HCT116 (cell line): ENCODE results near the gene CDH4. TPM values are rescaled to one million over a fixed set of nuclear protein-coding genes. Genes with fewer than 3 reads are reported as not detected.

ENCODE experiments used
- ATAC-seq: fragments of 200-7000 bp; cut with Tn5 transposase; 2 replicates; pipeline ENCODE4 v1.9.1; 2020; ENCODE audit warnings: mild to moderate bottlenecking, moderate library complexity
- BruUV-seq: library from RNA; stranded (reverse); fragments of 400-500 nt; replicated peaks from 2 replicates; lab custom pipeline; 2021; lab: Mats Ljungman, UMichigan
- CTCF ChIA-PET: fragments of 300-600 bp; sonication (Branson Sonifier 250); formaldehyde crosslinking; loops from one replicate; lab custom pipeline; 2021; ENCODE audit warnings: antibody characterized with exemption; lab: Charles Lee
- POLR2A ChIA-PET: fragments of 300-600, 350-600 bp; sonication (Branson Sonifier 250); formaldehyde crosslinking; loops from one replicate; lab custom pipeline; 2021; ENCODE audit warnings: antibody characterized with exemption; lab: Charles Lee
- RAD21 ChIA-PET, 2 experiments: fragments of 300-600 bp; sonication (Branson Sonifier 250); formaldehyde crosslinking; loops; one replicate each; lab custom pipeline; 2023; ENCODE audit warnings: low total read pairs in 2 of 2; ENCODE audit not compliant: uncharacterized antibody in 2 of 2, unreplicated experiment in 2 of 2, low non-redundant PET in 1 of 2; lab: Charles Lee
- DNase-seq: peaks from one replicate; pipeline ENCODE4 v3.0.0-alpha.2; 2010; ENCODE audit warnings: low read depth, low spot score
- H2AFZ ChIP-seq: fragments of 200-600 bp; shearing (Covaris generic), sonication (generic); 2 replicates; pipeline ENCODE4 v1.6.1; 2017; ENCODE audit warnings: low read depth, mixed run types, mixed read lengths, antibody characterized with exemption, low read length; ENCODE audit not compliant: poor library complexity, severe bottlenecking
- H3K27ac ChIP-seq: 2 replicates; pipeline ENCODE4 v1.5.1; 2012; ENCODE audit warnings: low read depth, low read length
- H3K27me3 ChIP-seq: fragments of 200-600 bp; sonication (generic); 2 replicates; pipeline ENCODE4 v1.6.1; 2016; ENCODE audit warnings: mixed run types, low read length, mixed read lengths; ENCODE audit not compliant: insufficient read depth
- H3K36me3 ChIP-seq, 2 experiments: fragments of 200-500 bp in 1 of 2; fragments of 200-600 bp in 1 of 2; sonication (Bioruptor generic) in 1 of 2; sonication (generic) in 1 of 2; 2 replicates each; pipeline versions ENCODE4 v1.5.1 to v1.6.1; 2014 to 2016; ENCODE audit warnings: low read length in 2 of 2, inconsistent platforms in 1 of 2, mixed read lengths in 1 of 2, mixed run types in 1 of 2; ENCODE audit not compliant: insufficient read depth in 2 of 2, control insufficient read depth in 1 of 2
- H3K4me1 ChIP-seq, 2 experiments: fragments of 200-600 bp in 1 of 2; sonication (generic) in 1 of 2; 2 replicates each; pipeline versions ENCODE4 v1.5.1 to v1.6.1; 2012 to 2017; ENCODE audit warnings: low read length in 2 of 2, inconsistent platforms in 1 of 2, mild to moderate bottlenecking in 1 of 2, mixed read lengths in 1 of 2, mixed run types in 1 of 2, moderate library complexity in 1 of 2; ENCODE audit not compliant: insufficient read depth in 2 of 2, control insufficient read depth in 1 of 2
- H3K4me2 ChIP-seq: fragments of 200-600 bp; sonication (generic); 2 replicates; pipeline ENCODE4 v1.6.1; 2017; ENCODE audit warnings: mixed run types, low read length, mixed read lengths
- H3K4me3 ChIP-seq, 2 experiments: fragments of 200-600 bp in 1 of 2; sonication (generic) in 1 of 2; replicated peaks in 1 of 2; 2 replicates each; pipeline ENCODE4 v1.5.1; 2011 to 2016; ENCODE audit warnings: low read length in 2 of 2, control low read depth in 1 of 2, low read depth in 1 of 2, mild to moderate bottlenecking in 1 of 2, mixed read lengths in 1 of 2, mixed run types in 1 of 2
- H3K79me2 ChIP-seq: fragments of 200-600 bp; sonication (generic); 2 replicates; pipeline ENCODE4 v1.6.1; 2017; ENCODE audit warnings: mild to moderate bottlenecking, mixed run types, low read length, moderate library complexity, mixed read lengths; ENCODE audit not compliant: insufficient read depth
- H3K9ac ChIP-seq: fragments of 200-600 bp; sonication (generic); 2 replicates; pipeline ENCODE4 v1.6.1; 2016; ENCODE audit warnings: low read length, mixed read lengths
- H3K9me2 ChIP-seq: fragments of 200-600 bp; sonication (generic), shearing (Covaris generic); 2 replicates; pipeline ENCODE4 v1.6.1; 2017; ENCODE audit warnings: mixed run types, mild to moderate bottlenecking, moderate library complexity; ENCODE audit not compliant: insufficient read depth
- H3K9me3 ChIP-seq, 2 experiments: fragments of 200-500 bp in 1 of 2; fragments of 200-600 bp in 1 of 2; sonication (Bioruptor generic) in 1 of 2; sonication (generic) in 1 of 2; 2 replicates each; pipeline ENCODE4 v1.6.1; 2014 to 2017; ENCODE audit warnings: low read length in 2 of 2, mixed read lengths in 2 of 2, inconsistent platforms in 1 of 2, low read depth in 1 of 2, mild to moderate bottlenecking in 1 of 2, mixed run types in 1 of 2, moderate library complexity in 1 of 2; ENCODE audit not compliant: control insufficient read depth in 1 of 2, insufficient read depth in 1 of 2
- H4K20me1 ChIP-seq: fragments of 200-600 bp; sonication (generic), shearing (Covaris generic); 2 replicates; pipeline ENCODE4 v1.6.1; 2017; ENCODE audit warnings: mixed run types, mild to moderate bottlenecking, moderate library complexity; ENCODE audit not compliant: insufficient read depth
- CBX3 ChIP-seq: IDR thresholded peaks from 2 replicates; pipeline ENCODE4 v1.6.1; 2012; ENCODE audit warnings: low read depth
- CEBPB ChIP-seq: IDR thresholded peaks from 2 replicates; pipeline ENCODE4 v1.6.1; 2012; ENCODE audit warnings: low read depth
- EZH2phosphoT487 ChIP-seq: fragments of 200-600 bp; IDR thresholded peaks from 2 replicates; pipeline ENCODE4 v1.6.1; 2018; ENCODE audit warnings: antibody characterized with exemption, borderline replicate concordance
- FOSL1 ChIP-seq: IDR thresholded peaks from 2 replicates; pipeline ENCODE4 v1.6.1; 2012; ENCODE audit warnings: low read depth
- POLR2A ChIP-seq: IDR thresholded peaks from 2 replicates; pipeline ENCODE4 v1.7.0; 2011; ENCODE audit warnings: borderline replicate concordance; ENCODE audit not compliant: insufficient read depth, insufficient read length; ENCODE audit errors: extremely low read depth
- POLR2AphosphoS5 ChIP-seq: IDR thresholded peaks from 2 replicates; pipeline ENCODE4 v1.6.1; 2011; ENCODE audit warnings: mild to moderate bottlenecking, low read depth, low read length, moderate library complexity
- RAD21 ChIP-seq: IDR thresholded peaks from 2 replicates; pipeline ENCODE4 v1.6.1; 2012; ENCODE audit warnings: low read depth, mild to moderate bottlenecking
- SIN3A ChIP-seq: IDR thresholded peaks from 2 replicates; pipeline ENCODE4 v1.6.1; 2012; ENCODE audit warnings: low read depth
- SP1 ChIP-seq: IDR thresholded peaks from 2 replicates; pipeline ENCODE4 v1.6.1; 2012; ENCODE audit warnings: low read depth
- SRF ChIP-seq: IDR thresholded peaks from 2 replicates; pipeline ENCODE4 v1.6.1; 2012; ENCODE audit warnings: low read depth
- TCF7L2 ChIP-seq: IDR thresholded peaks from 2 replicates; pipeline ENCODE4 v1.7.0; 2011; ENCODE audit warnings: borderline replicate concordance, inconsistent platforms; ENCODE audit not compliant: insufficient read depth, insufficient read length; ENCODE audit errors: extremely low read depth
- YY1 ChIP-seq: IDR thresholded peaks from 2 replicates; pipeline ENCODE4 v1.6.1; 2011; ENCODE audit warnings: low read length, low read depth, moderate library complexity, mild to moderate bottlenecking; ENCODE audit not compliant: insufficient replicate concordance; ENCODE audit errors: extremely low read depth
- ZFX ChIP-seq: fragments of 450-650 bp; IDR thresholded peaks from 2 replicates; pipeline ENCODE4 v1.6.1; 2017
- ZNF274 ChIP-seq: fragments of 200-500 bp; sonication (Bioruptor generic); IDR thresholded peaks from 2 replicates; pipeline ENCODE4 v1.6.1; 2014; ENCODE audit warnings: mild to moderate bottlenecking, low read depth, low read length, inconsistent platforms
- intact Hi-C: fragments of 100-400 bp; cut with micrococcal nuclease; formaldehyde crosslinking; loops from 2 replicates; pipeline ENCODE4 v1.10.0; 2022
- total RNA-seq: library from RNA; stranded (reverse); gene quantifications from one replicate; pipeline ENCODE4 v1.2.1, GENCODE V29; 2021; ENCODE audit not compliant: unreplicated experiment
- TF ChIP-seq, protein P1 (sequence below): IDR thresholded peaks from 2 replicates; pipeline ENCODE4 v1.6.1; 2012
- TF ChIP-seq, protein P2 (sequence below): IDR thresholded peaks from 2 replicates; pipeline ENCODE4 v1.6.1; 2012; ENCODE audit warnings: low read depth
- TF ChIP-seq, protein P3 (sequence below): IDR thresholded peaks from 2 replicates; pipeline ENCODE4 v1.6.1; 2012
- TF ChIP-seq, protein P4 (sequence below): IDR thresholded peaks from 2 replicates; pipeline ENCODE4 v1.6.1; 2011; ENCODE audit warnings: mild to moderate bottlenecking, low read length, moderate library complexity; ENCODE audit not compliant: insufficient replicate concordance; ENCODE audit errors: extremely low read depth

CDH4 gene
- total RNA-seq, 1 experiment from 2014 or later, result not detected

DNA sequence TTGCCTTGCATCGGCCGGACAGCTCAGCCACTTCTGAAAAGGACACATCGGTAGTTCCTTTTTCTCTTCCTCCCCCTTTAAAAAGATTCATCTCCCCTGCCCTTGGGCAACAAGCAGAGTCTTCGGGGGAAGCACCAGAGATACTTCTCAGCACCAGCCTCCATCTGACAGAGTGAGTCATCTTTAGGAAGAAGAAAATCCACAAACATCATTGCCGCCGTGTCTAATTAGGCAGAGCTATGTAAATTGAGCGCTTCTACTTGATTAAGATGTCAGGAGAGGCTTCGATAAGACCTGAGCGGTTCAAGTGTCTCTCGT lies 627.2 kb downstream of the CDH4 start:
- intact Hi-C loops, result no loop called here
- POLR2A ChIA-PET, result no interaction called here

More for the DNA sequence above, 627.2 kb downstream of the CDH4 start:
- H2AFZ ChIP-seq, result no peak overlapping the region
- BruUV-seq, result no TSS peak
- no peaks in the 10 kb centered on the region for H3K79me2 ChIP-seq
- RAD21 ChIA-PET, result no interaction called here
- CTCF ChIA-PET, result no interaction called here
- H3K9me2 ChIP-seq, result no peaks in the 10 kb centered on the region
- H3K4me1 ChIP-seq, result no peaks in the 10 kb centered on the region
- peaks cover 6% of the 10 kb centered on the region for H3K27me3 ChIP-seq
- TF ChIP-seq ZFX (no peak), RAD21 (no peak), SIN3A (no peak), SP1 (no peak), POLR2AphosphoS5 (no peak), FOSL1 (no peak), CBX3 (no peak), TCF7L2 (no peak), POLR2A (no peak), EZH2phosphoT487 (no peak), ZNF274 (no peak), SRF (no peak), CEBPB (no peak), YY1 (no peak)
- TF ChIP-seq, protein P1, sequence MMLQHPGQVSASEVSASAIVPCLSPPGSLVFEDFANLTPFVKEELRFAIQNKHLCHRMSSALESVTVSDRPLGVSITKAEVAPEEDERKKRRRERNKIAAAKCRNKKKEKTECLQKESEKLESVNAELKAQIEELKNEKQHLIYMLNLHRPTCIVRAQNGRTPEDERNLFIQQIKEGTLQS, result no peak
- TF ChIP-seq, protein P2, sequence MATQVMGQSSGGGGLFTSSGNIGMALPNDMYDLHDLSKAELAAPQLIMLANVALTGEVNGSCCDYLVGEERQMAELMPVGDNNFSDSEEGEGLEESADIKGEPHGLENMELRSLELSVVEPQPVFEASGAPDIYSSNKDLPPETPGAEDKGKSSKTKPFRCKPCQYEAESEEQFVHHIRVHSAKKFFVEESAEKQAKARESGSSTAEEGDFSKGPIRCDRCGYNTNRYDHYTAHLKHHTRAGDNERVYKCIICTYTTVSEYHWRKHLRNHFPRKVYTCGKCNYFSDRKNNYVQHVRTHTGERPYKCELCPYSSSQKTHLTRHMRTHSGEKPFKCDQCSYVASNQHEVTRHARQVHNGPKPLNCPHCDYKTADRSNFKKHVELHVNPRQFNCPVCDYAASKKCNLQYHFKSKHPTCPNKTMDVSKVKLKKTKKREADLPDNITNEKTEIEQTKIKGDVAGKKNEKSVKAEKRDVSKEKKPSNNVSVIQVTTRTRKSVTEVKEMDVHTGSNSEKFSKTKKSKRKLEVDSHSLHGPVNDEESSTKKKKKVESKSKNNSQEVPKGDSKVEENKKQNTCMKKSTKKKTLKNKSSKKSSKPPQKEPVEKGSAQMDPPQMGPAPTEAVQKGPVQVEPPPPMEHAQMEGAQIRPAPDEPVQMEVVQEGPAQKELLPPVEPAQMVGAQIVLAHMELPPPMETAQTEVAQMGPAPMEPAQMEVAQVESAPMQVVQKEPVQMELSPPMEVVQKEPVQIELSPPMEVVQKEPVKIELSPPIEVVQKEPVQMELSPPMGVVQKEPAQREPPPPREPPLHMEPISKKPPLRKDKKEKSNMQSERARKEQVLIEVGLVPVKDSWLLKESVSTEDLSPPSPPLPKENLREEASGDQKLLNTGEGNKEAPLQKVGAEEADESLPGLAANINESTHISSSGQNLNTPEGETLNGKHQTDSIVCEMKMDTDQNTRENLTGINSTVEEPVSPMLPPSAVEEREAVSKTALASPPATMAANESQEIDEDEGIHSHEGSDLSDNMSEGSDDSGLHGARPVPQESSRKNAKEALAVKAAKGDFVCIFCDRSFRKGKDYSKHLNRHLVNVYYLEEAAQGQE, result no peak
- TF ChIP-seq, protein P3, sequence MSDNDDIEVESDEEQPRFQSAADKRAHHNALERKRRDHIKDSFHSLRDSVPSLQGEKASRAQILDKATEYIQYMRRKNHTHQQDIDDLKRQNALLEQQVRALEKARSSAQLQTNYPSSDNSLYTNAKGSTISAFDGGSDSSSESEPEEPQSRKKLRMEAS, result no peak
- TF ChIP-seq, protein P4, sequence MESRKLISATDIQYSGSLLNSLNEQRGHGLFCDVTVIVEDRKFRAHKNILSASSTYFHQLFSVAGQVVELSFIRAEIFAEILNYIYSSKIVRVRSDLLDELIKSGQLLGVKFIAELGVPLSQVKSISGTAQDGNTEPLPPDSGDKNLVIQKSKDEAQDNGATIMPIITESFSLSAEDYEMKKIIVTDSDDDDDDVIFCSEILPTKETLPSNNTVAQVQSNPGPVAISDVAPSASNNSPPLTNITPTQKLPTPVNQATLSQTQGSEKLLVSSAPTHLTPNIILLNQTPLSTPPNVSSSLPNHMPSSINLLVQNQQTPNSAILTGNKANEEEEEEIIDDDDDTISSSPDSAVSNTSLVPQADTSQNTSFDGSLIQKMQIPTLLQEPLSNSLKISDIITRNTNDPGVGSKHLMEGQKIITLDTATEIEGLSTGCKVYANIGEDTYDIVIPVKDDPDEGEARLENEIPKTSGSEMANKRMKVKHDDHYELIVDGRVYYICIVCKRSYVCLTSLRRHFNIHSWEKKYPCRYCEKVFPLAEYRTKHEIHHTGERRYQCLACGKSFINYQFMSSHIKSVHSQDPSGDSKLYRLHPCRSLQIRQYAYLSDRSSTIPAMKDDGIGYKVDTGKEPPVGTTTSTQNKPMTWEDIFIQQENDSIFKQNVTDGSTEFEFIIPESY, result no peak
- ATAC-seq (no peak), DNase-seq (no peak)
- H4K20me1 ChIP-seq, result no peaks in the 10 kb centered on the region
- no peak overlapping the region for H3K4me3 ChIP-seq
- no peak overlapping the region for H3K4me2 ChIP-seq
- no peaks in the 10 kb centered on the region for H3K36me3 ChIP-seq
- no peak overlapping the region for H3K9ac ChIP-seq
- no peak overlapping the region for H3K27ac ChIP-seq
- H3K9me3 ChIP-seq, result no peaks in the 10 kb centered on the region
